ENCODE measurements around the gene ERP29.
"Not testable (repeated sequence)": the region's sequence is repeated elsewhere in the genome, so short reads cannot be mapped to it uniquely, and the experiment has no call there.

DNA sequence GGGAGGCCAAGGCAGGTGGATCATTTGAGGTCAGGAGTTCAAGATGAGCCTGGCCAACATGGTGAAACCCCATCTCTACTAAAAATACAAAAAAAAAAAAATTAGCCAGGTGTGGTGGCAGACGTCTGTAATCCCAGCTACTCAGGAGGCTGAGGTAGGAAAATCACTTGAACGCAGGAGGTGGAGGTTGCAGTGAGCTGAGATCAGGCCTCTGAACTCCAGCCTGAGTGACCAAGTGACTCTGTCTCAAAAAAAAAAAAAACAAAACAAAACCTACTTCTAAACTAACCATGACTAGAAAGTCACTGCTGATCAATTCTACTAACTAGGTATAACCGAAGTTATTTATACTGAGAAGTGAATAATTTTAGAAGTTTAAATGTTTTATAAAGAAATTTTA lies 3.6 kb upstream of the ERP29 start:
- TF ChIP-seq CTCF (IDR thresholded peaks at IDR 0.05 in 8 of 11, conservative IDR thresholded peaks at IDR 0.05 in 3 of 11); POLR2A (IDR thresholded peaks at IDR 0.05); POLR2AphosphoS5 (IDR thresholded peaks at IDR 0.05): not testable (repeated sequence)

Data from spleen (tissue), 7 donors.